Keratinocyte (primary cell): ENCODE results near the gene CYP19A1. TPM values are rescaled to one million over a fixed set of nuclear protein-coding genes. Genes with fewer than 3 reads are reported as not detected.

ENCODE experiments used
- DNase-seq: peaks from one replicate; pipeline ENCODE4 v3.0.0-alpha.2; 2011; ENCODE audit warnings: low read depth, missing footprints, low spot score
- FAIRE-seq: peaks from 2 replicates; lab custom pipeline; 2011; peaks lifted over from hg19 to GRCh38; lab: Jason Lieb, UNC
- H2AFZ ChIP-seq: 2 replicates; pipeline ENCODE4 v1.6.0; 2012; ENCODE audit warnings: low read length, control low read depth, inconsistent platforms; ENCODE audit not compliant: control insufficient read depth
- H3K27ac ChIP-seq: 2 replicates; pipeline ENCODE4 v1.5.1; 2011; ENCODE audit warnings: low read length; ENCODE audit not compliant: control insufficient read depth, insufficient read depth
- H3K27me3 ChIP-seq: 3 replicates; pipeline ENCODE4 v1.6.0; 2011; ENCODE audit warnings: low read length; ENCODE audit not compliant: control insufficient read depth, insufficient read depth; ENCODE audit errors: extremely low read depth
- H3K36me3 ChIP-seq, 2 experiments: 2 replicates in 1 of 2; 3 replicates in 1 of 2; pipeline ENCODE4 v1.5.1; 2011; ENCODE audit warnings: low read length in 2 of 2, mild to moderate bottlenecking in 1 of 2; ENCODE audit not compliant: control insufficient read depth in 2 of 2, insufficient read depth in 2 of 2; ENCODE audit errors: extremely low read depth in 1 of 2
- H3K4me1 ChIP-seq: 3 replicates; pipeline ENCODE4 v1.5.1; 2011; ENCODE audit warnings: low read length; ENCODE audit not compliant: control insufficient read depth, insufficient read depth; ENCODE audit errors: extremely low read depth
- H3K4me2 ChIP-seq: 3 replicates; pipeline ENCODE4 v1.6.0; 2011; ENCODE audit warnings: low read depth, low read length; ENCODE audit not compliant: control insufficient read depth, insufficient read depth; ENCODE audit errors: extremely low read depth
- H3K4me3 ChIP-seq, 3 experiments: fragments of 200-600 bp in 1 of 3; sonication (generic) in 1 of 3; 2 replicates in 2 of 3; 3 replicates in 1 of 3; pipeline ENCODE4 v1.5.1; 2011 to 2016; ENCODE audit warnings: low read length in 3 of 3, mild to moderate bottlenecking in 3 of 3, control low read depth in 2 of 3, inconsistent platforms in 1 of 3, low read depth in 1 of 3, mixed read lengths in 1 of 3, mixed run types in 1 of 3, moderate library complexity in 1 of 3; ENCODE audit not compliant: control insufficient read depth in 2 of 3, insufficient read depth in 2 of 3; ENCODE audit errors: extremely low read depth in 1 of 3
- H3K79me2 ChIP-seq: 2 replicates; pipeline ENCODE4 v1.6.0; 2012; ENCODE audit warnings: low read length; ENCODE audit not compliant: control insufficient read depth, insufficient read depth
- H3K9ac ChIP-seq: 3 replicates; pipeline ENCODE4 v1.6.0; 2011; ENCODE audit warnings: low read length; ENCODE audit not compliant: control insufficient read depth, insufficient read depth; ENCODE audit errors: extremely low read depth
- H3K9me1 ChIP-seq: 3 replicates; pipeline ENCODE4 v1.6.0; 2011; ENCODE audit warnings: low read length; ENCODE audit not compliant: control insufficient read depth, insufficient read depth; ENCODE audit errors: extremely low read depth
- H3K9me3 ChIP-seq: 2 replicates; pipeline ENCODE4 v1.5.1; 2012; ENCODE audit warnings: low read depth, low read length; ENCODE audit not compliant: control insufficient read depth
- H4K20me1 ChIP-seq: 3 replicates; pipeline ENCODE4 v1.6.0; 2011; ENCODE audit warnings: low read length; ENCODE audit not compliant: control insufficient read depth, insufficient read depth; ENCODE audit errors: extremely low read depth
- CTCF ChIP-seq, 3 experiments: IDR thresholded peaks in 1 of 3; conservative IDR thresholded peaks in 1 of 3; optimal IDR thresholded peaks in 1 of 3; 2 replicates in 2 of 3; 3 replicates in 1 of 3; pipeline versions ENCODE3 to v1.5.1; 2011; ENCODE audit warnings: low read length in 3 of 3, mild to moderate bottlenecking in 3 of 3, moderate library complexity in 2 of 3, control low read depth in 1 of 3, inconsistent platforms in 1 of 3; ENCODE audit not compliant: insufficient read depth in 2 of 3; ENCODE audit errors: extremely low read depth in 1 of 3
- EZH2 ChIP-seq: IDR thresholded peaks from one replicate; pipeline ENCODE4 v1.6.1; 2012; ENCODE audit warnings: inconsistent platforms, mild to moderate bottlenecking, low read length, moderate library complexity
- dilution Hi-C: fragments of 300-500 bp; cut with MboI; formaldehyde crosslinking; loops from one replicate; pipeline ENCODE4 v1.7.0; 2020; ENCODE audit warnings: low sequenced_read_pairs; ENCODE audit not compliant: extremely low pct_ligation_motif_present
- polyA plus RNA-seq, 5 experiments: library from polyadenylated mRNA; depleted of rRNA in 3 of 5; stranded (reverse) in 3 of 5; stranded (forward) in 1 of 5; unstranded in 1 of 5; fragments of >200 nt; gene quantifications; 1 replicate in 1 of 5; 2 replicates in 3 of 5; 3 replicates in 1 of 5; pipeline versions ENCODE4 v1.2.1 to v1.2.3, GENCODE V29; 2011 to 2012; ENCODE audit warnings: missing spikeins in 2 of 5, low read depth in 1 of 5, low replicate concordance in 1 of 5

CYP19A1 gene
- polyA plus RNA-seq, 1 donor (not counting 4 experiments of a cell fraction or from before 2014, with no cell fraction given), result not detected

- dilution Hi-C loops, result no loop called here
- Histone ChIP-seq H3K27ac (no peak overlapping the region), H3K27me3 (peaks cover 4% of the 10 kb centered on the region), H3K79me2 (no peaks in the 10 kb centered on the region), H3K4me3 (no peak overlapping the region), H3K9me1 (no peaks in the 10 kb centered on the region), H3K9ac (no peak overlapping the region), H3K9me3 (no peaks in the 10 kb centered on the region), H3K4me2 (no peak overlapping the region), H4K20me1 (no peaks in the 10 kb centered on the region), H3K4me1 (no peaks in the 10 kb centered on the region), H2AFZ (no peak overlapping the region), H3K36me3 (no peaks in the 10 kb centered on the region)
- no peak for DNase-seq
- TF ChIP-seq CTCF (optimal IDR thresholded peaks at IDR 0.05 in 1 of 3, IDR thresholded peaks at IDR 0.05 in 1 of 3, conservative IDR thresholded peaks at IDR 0.05 in 1 of 3; ENCODE audit: extremely low read depth in 1 of 3, insufficient read depth in 2 of 3, low read length in 3 of 3) (no peak), EZH2 (no peak)
- no peak for FAIRE-seq
Measured at GRCh38 chr15:51367322-51367976, 29.1 kb upstream of the CYP19A1 start.

- no peaks in the 10 kb centered on the region for H4K20me1 ChIP-seq
- H3K36me3 ChIP-seq, result no peaks in the 10 kb centered on the region
- no peaks in the 10 kb centered on the region for H3K9me3 ChIP-seq
- H3K9ac ChIP-seq, result no peak overlapping the region
- H3K27ac ChIP-seq, result no peak overlapping the region
- no peak overlapping the region for H3K4me2 ChIP-seq
- H3K9me1 ChIP-seq, result no peaks in the 10 kb centered on the region
- DNase-seq, result no peak
- no peak overlapping the region for H3K4me3 ChIP-seq
- H3K27me3 ChIP-seq, result peaks cover 4% of the 10 kb centered on the region
- no peak for FAIRE-seq
- no peaks in the 10 kb centered on the region for H3K79me2 ChIP-seq
- TF ChIP-seq CTCF (optimal IDR thresholded peaks at IDR 0.05 in 1 of 3, IDR thresholded peaks at IDR 0.05 in 1 of 3, conservative IDR thresholded peaks at IDR 0.05 in 1 of 3; ENCODE audit: extremely low read depth in 1 of 3, insufficient read depth in 2 of 3, low read length in 3 of 3) (no peak), EZH2 (no peak)
- dilution Hi-C loops, result no loop called here
- H2AFZ ChIP-seq, result no peak overlapping the region
- no peaks in the 10 kb centered on the region for H3K4me1 ChIP-seq
Measured at GRCh38 chr15:51366920-51367319, 28.5 kb upstream of the CYP19A1 start.
